ENCODE data around the gene AMELX. TPM values are rescaled to one million over a fixed set of nuclear protein-coding genes. Genes with fewer than 3 reads are reported as not detected.

The AMELX gene
- not detected for total RNA-seq

GRCh38 chrX:11293113-11293512, at the start of gene AMELX:
Gene AMELX, plus strand, starts transcription at chrX:11293413. Its CDS starts 1,376 bp downstream, at chrX:11294789.
- H3K27ac Mint-ChIP-seq = no peak within 1 kb of the TSS
- H3K36me3 Mint-ChIP-seq (ENCODE audit: low read depth) = no peaks in the 10 kb centered on the region
- DNase-seq (no peak), ATAC-seq (no peak)
- H3K4me3 Mint-ChIP-seq = no peak within 1 kb of the TSS
- ChIA-PET CTCF (no interaction called here), POLR2A (no interaction called here)
- H3K9me3 Mint-ChIP-seq (ENCODE audit: insufficient read depth) = no peaks in the 10 kb centered on the region
- H3K27me3 Mint-ChIP-seq (ENCODE audit: low read depth) = no peaks in the 10 kb centered on the region
- no peaks in the 10 kb centered on the region for H3K4me1 Mint-ChIP-seq (ENCODE audit: low read depth)

GRCh38 chrX:11244636-11245035, 48.6 kb upstream of the AMELX start:
- Mint-ChIP-seq H3K4me1 (ENCODE audit: low read depth) (no peaks in the 10 kb centered on the region), H3K36me3 (ENCODE audit: low read depth) (no peaks in the 10 kb centered on the region), H3K27ac (no peak overlapping the region), H3K9me3 (ENCODE audit: insufficient read depth) (no peaks in the 10 kb centered on the region), H3K27me3 (ENCODE audit: low read depth) (no peaks in the 10 kb centered on the region), H3K4me3 (no peak overlapping the region)
- ChIA-PET CTCF (no interaction called here), POLR2A (no interaction called here)
- DNase-seq (no peak), ATAC-seq (no peak)

GRCh38 chrX:11254417-11255109, 38.6 kb upstream of the AMELX start:
- Mint-ChIP-seq H3K4me1 (ENCODE audit: low read depth) (no peaks in the 10 kb centered on the region), H3K9me3 (ENCODE audit: insufficient read depth) (no peaks in the 10 kb centered on the region), H3K27ac (no peak overlapping the region), H3K36me3 (ENCODE audit: low read depth) (no peaks in the 10 kb centered on the region), H3K27me3 (ENCODE audit: low read depth) (no peaks in the 10 kb centered on the region), H3K4me3 (no peak overlapping the region)
- ChIA-PET CTCF (no interaction called here), POLR2A (no interaction called here)
- DNase-seq (no peak), ATAC-seq (no peak)

GRCh38 chrX:11257290-11257689, 35.9 kb upstream of the AMELX start:
- Mint-ChIP-seq H3K4me1 (ENCODE audit: low read depth) (no peaks in the 10 kb centered on the region), H3K27ac (no peak overlapping the region), H3K9me3 (ENCODE audit: insufficient read depth) (no peaks in the 10 kb centered on the region), H3K27me3 (ENCODE audit: low read depth) (no peaks in the 10 kb centered on the region), H3K36me3 (ENCODE audit: low read depth) (no peaks in the 10 kb centered on the region), H3K4me3 (no peak overlapping the region)
- ATAC-seq (no peak), DNase-seq (no peak)
- ChIA-PET POLR2A (no interaction called here), CTCF (no interaction called here)

GRCh38 chrX:11257711-11258110, 35.5 kb upstream of the AMELX start:
- CTCF ChIA-PET = no interaction called here
- H3K4me3 Mint-ChIP-seq = no peak overlapping the region
- H3K36me3 Mint-ChIP-seq (ENCODE audit: low read depth) = no peaks in the 10 kb centered on the region
- no peaks in the 10 kb centered on the region for H3K27me3 Mint-ChIP-seq (ENCODE audit: low read depth)
- POLR2A ChIA-PET = no interaction called here
- DNase-seq (no peak), ATAC-seq (no peak)
- H3K4me1 Mint-ChIP-seq (ENCODE audit: low read depth) = no peaks in the 10 kb centered on the region
- no peaks in the 10 kb centered on the region for H3K9me3 Mint-ChIP-seq (ENCODE audit: insufficient read depth)
- no peak overlapping the region for H3K27ac Mint-ChIP-seq

- no peaks in the 10 kb centered on the region for H3K4me1 Mint-ChIP-seq (ENCODE audit: low read depth)
- H3K27ac Mint-ChIP-seq = no peak overlapping the region
- ChIA-PET POLR2A (no interaction called here), CTCF (no interaction called here)
- H3K36me3 Mint-ChIP-seq (ENCODE audit: low read depth) = no peaks in the 10 kb centered on the region
- no peaks in the 10 kb centered on the region for H3K27me3 Mint-ChIP-seq (ENCODE audit: low read depth)
- H3K4me3 Mint-ChIP-seq = no peak overlapping the region
- DNase-seq (no peak), ATAC-seq (no peak)
- no peaks in the 10 kb centered on the region for H3K9me3 Mint-ChIP-seq (ENCODE audit: insufficient read depth)
Observed at GRCh38 chrX:11259437-11259836, 33.8 kb upstream of the AMELX start.

GRCh38 chrX:11261260-11261659, 32.0 kb upstream of the AMELX start:
- ChIA-PET CTCF (no interaction called here), POLR2A (no interaction called here)
- DNase-seq (no peak), ATAC-seq (no peak)
- H3K9me3 Mint-ChIP-seq (ENCODE audit: insufficient read depth) = no peaks in the 10 kb centered on the region
- H3K4me1 Mint-ChIP-seq (ENCODE audit: low read depth) = no peaks in the 10 kb centered on the region
- H3K27ac Mint-ChIP-seq = no peak overlapping the region
- H3K4me3 Mint-ChIP-seq = no peak overlapping the region
- H3K36me3 Mint-ChIP-seq (ENCODE audit: low read depth) = no peaks in the 10 kb centered on the region
- no peaks in the 10 kb centered on the region for H3K27me3 Mint-ChIP-seq (ENCODE audit: low read depth)

GRCh38 chrX:11264925-11265324, 28.3 kb upstream of the AMELX start:
- ChIA-PET CTCF (no interaction called here), POLR2A (no interaction called here)
- no peaks in the 10 kb centered on the region for H3K4me1 Mint-ChIP-seq (ENCODE audit: low read depth)
- no peak overlapping the region for H3K4me3 Mint-ChIP-seq
- H3K27ac Mint-ChIP-seq = no peak overlapping the region
- no peaks in the 10 kb centered on the region for H3K27me3 Mint-ChIP-seq (ENCODE audit: low read depth)
- DNase-seq = no peak
- ATAC-seq = no peak
- H3K9me3 Mint-ChIP-seq (ENCODE audit: insufficient read depth) = no peaks in the 10 kb centered on the region
- no peaks in the 10 kb centered on the region for H3K36me3 Mint-ChIP-seq (ENCODE audit: low read depth)

GRCh38 chrX:11265352-11265751, 27.9 kb upstream of the AMELX start:
- no peaks in the 10 kb centered on the region for H3K27me3 Mint-ChIP-seq (ENCODE audit: low read depth)
- no peak overlapping the region for H3K27ac Mint-ChIP-seq
- DNase-seq (no peak), ATAC-seq (no peak)
- no peaks in the 10 kb centered on the region for H3K4me1 Mint-ChIP-seq (ENCODE audit: low read depth)
- ChIA-PET CTCF (no interaction called here), POLR2A (no interaction called here)
- H3K36me3 Mint-ChIP-seq (ENCODE audit: low read depth) = no peaks in the 10 kb centered on the region
- H3K4me3 Mint-ChIP-seq = no peak overlapping the region
- H3K9me3 Mint-ChIP-seq (ENCODE audit: insufficient read depth) = no peaks in the 10 kb centered on the region

- Mint-ChIP-seq H3K4me3 (no peak overlapping the region), H3K9me3 (ENCODE audit: insufficient read depth) (no peaks in the 10 kb centered on the region), H3K4me1 (ENCODE audit: low read depth) (no peaks in the 10 kb centered on the region), H3K27me3 (ENCODE audit: low read depth) (no peaks in the 10 kb centered on the region), H3K27ac (no peak overlapping the region), H3K36me3 (ENCODE audit: low read depth) (no peaks in the 10 kb centered on the region)
- DNase-seq (no peak), ATAC-seq (no peak)
- POLR2A ChIA-PET = no interaction called here
- CTCF ChIA-PET = no interaction called here
Observed at GRCh38 chrX:11266573-11267003, 26.6 kb upstream of the AMELX start.

GRCh38 chrX:11267425-11267824, 25.8 kb upstream of the AMELX start:
- Mint-ChIP-seq H3K36me3 (ENCODE audit: low read depth) (no peaks in the 10 kb centered on the region), H3K4me1 (ENCODE audit: low read depth) (no peaks in the 10 kb centered on the region), H3K4me3 (no peak overlapping the region), H3K27ac (no peak overlapping the region), H3K9me3 (ENCODE audit: insufficient read depth) (no peaks in the 10 kb centered on the region), H3K27me3 (ENCODE audit: low read depth) (peaks cover 1% of the 10 kb centered on the region)
- ATAC-seq (no peak), DNase-seq (no peak)
- ChIA-PET POLR2A (no interaction called here), CTCF (no interaction called here)

- no peak overlapping the region for H3K27ac Mint-ChIP-seq
- no peak overlapping the region for H3K4me3 Mint-ChIP-seq
- POLR2A ChIA-PET = no interaction called here
- ATAC-seq = no peak
- CTCF ChIA-PET = no interaction called here
- H3K4me1 Mint-ChIP-seq (ENCODE audit: low read depth) = no peaks in the 10 kb centered on the region
- no peak for DNase-seq
- no peaks in the 10 kb centered on the region for H3K9me3 Mint-ChIP-seq (ENCODE audit: insufficient read depth)
- H3K27me3 Mint-ChIP-seq (ENCODE audit: low read depth) = peaks cover 2% of the 10 kb centered on the region
- H3K36me3 Mint-ChIP-seq (ENCODE audit: low read depth) = no peaks in the 10 kb centered on the region
Observed at GRCh38 chrX:11269006-11269405, 24.2 kb upstream of the AMELX start.

- Mint-ChIP-seq H3K4me3 (no peak overlapping the region), H3K9me3 (ENCODE audit: insufficient read depth) (no peaks in the 10 kb centered on the region), H3K27ac (no peak overlapping the region), H3K36me3 (ENCODE audit: low read depth) (no peaks in the 10 kb centered on the region), H3K4me1 (ENCODE audit: low read depth) (no peaks in the 10 kb centered on the region), H3K27me3 (ENCODE audit: low read depth) (peaks cover 2% of the 10 kb centered on the region)
- no peak for DNase-seq
- ChIA-PET POLR2A (no interaction called here), CTCF (no interaction called here)
- ATAC-seq = no peak
Observed at GRCh38 chrX:11269996-11270395, 23.2 kb upstream of the AMELX start.
